K562 (cell line): ENCODE data around the gene CHMP1A. TPM values are rescaled to one million over a fixed set of nuclear protein-coding genes. Genes with fewer than 3 reads are reported as not detected.
A peak's percentile ranks its signal among the peaks of the same experiment; 100 is the strongest.

Experiments
- ATAC-seq: fragments of 200-7000 bp; cut with Tn5 transposase; 3 replicates; pipeline ENCODE4 v1.9.1; 2020; ENCODE audit warnings: moderate library complexity
- Bru-seq: library from RNA; stranded (reverse); fragments of 400-500 nt; gene quantifications from one replicate; lab custom pipeline; 2021; lab: Mats Ljungman, UMichigan
- BruChase-seq, 2 experiments: library from RNA; stranded (reverse); fragments of 400-500 nt; gene quantifications; one replicate each; lab custom pipeline; 2021; lab: Mats Ljungman, UMichigan
- BruUV-seq: library from RNA; stranded (reverse); fragments of 400-500 nt; replicated peaks from 2 replicates; lab custom pipeline; 2021; lab: Mats Ljungman, UMichigan
- CTCF ChIA-PET: fragments of 300-600 bp; formaldehyde crosslinking; extraction: SDS; loops from one replicate; lab custom pipeline; 2021; ENCODE audit warnings: low intra/inter-chr PET ratio; lab: Yijun Ruan, JAX
- POLR2A ChIA-PET: fragments of 300-600, 350-650 bp; sonication (Branson Sonifier 250); formaldehyde crosslinking; extraction: SDS; loops from one replicate; lab custom pipeline; 2021; ENCODE audit warnings: antibody characterized with exemption, inconsistent platforms; lab: Yijun Ruan, JAX
- DNase-seq, 4 experiments: peaks; one replicate each; pipeline versions ENCODE4 v3.0.0 to v3.0.0-alpha.2; 2011 to 2018; ENCODE audit warnings: low spot score in 3 of 4, mixed read lengths in 3 of 4; ENCODE audit errors: extremely low read depth in 1 of 4
- FAIRE-seq: peaks from 2 replicates; lab custom pipeline; 2011; peaks lifted over from hg19 to GRCh38; lab: Jason Lieb, UNC
- H2AFZ ChIP-seq: 2 replicates; pipeline ENCODE4 v1.6.0; 2011; ENCODE audit warnings: low read depth, low read length, control low read depth, inconsistent platforms
- H3K27ac ChIP-seq: fragments of 200-600 bp; 3 replicates; pipeline ENCODE4 v1.8.0; 2011; ENCODE audit warnings: low read depth, mild to moderate bottlenecking, control low read depth, inconsistent platforms, low read length, moderate library complexity, mixed read lengths; ENCODE audit errors: extremely low read depth
- H3K27me3 ChIP-seq, 2 experiments: fragments of 300-600 bp in 1 of 2; 2 replicates in 1 of 2; 3 replicates in 1 of 2; pipeline versions ENCODE4 v1.6.0 to v1.8.0; 2011; ENCODE audit warnings: inconsistent platforms in 2 of 2, low read length in 2 of 2, mild to moderate bottlenecking in 1 of 2, mixed read lengths in 1 of 2, moderate library complexity in 1 of 2; ENCODE audit not compliant: control insufficient read depth in 2 of 2, insufficient read depth in 2 of 2
- H3K36me3 ChIP-seq: fragments of 300-600 bp; 3 replicates; pipeline ENCODE4 v1.8.0; 2011; ENCODE audit warnings: mild to moderate bottlenecking, low read length, inconsistent platforms; ENCODE audit not compliant: control insufficient read depth, insufficient read depth
- H3K4me1 ChIP-seq, 2 experiments: fragments of 200-600 bp in 1 of 2; replicated peaks in 1 of 2; 2 replicates in 1 of 2; 3 replicates in 1 of 2; pipeline versions ENCODE4 v1.5.1 to v1.8.0; 2011; ENCODE audit warnings: inconsistent platforms in 2 of 2, low read length in 2 of 2, mild to moderate bottlenecking in 1 of 2, mixed read lengths in 1 of 2, moderate library complexity in 1 of 2; ENCODE audit not compliant: control insufficient read depth in 2 of 2, insufficient read depth in 2 of 2
- H3K4me2 ChIP-seq: 2 replicates; pipeline ENCODE4 v1.6.1; 2011; ENCODE audit warnings: low read length, control low read depth, inconsistent platforms, mixed read lengths; ENCODE audit not compliant: insufficient read depth
- H3K4me3 ChIP-seq: fragments of 200-600 bp; sonication (generic), shearing (Covaris generic); 2 replicates; pipeline ENCODE4 v1.5.1; 2016; ENCODE audit warnings: control low read depth, inconsistent platforms
- H3K79me2 ChIP-seq: fragments of 200-600 bp; 3 replicates; pipeline ENCODE4 v1.8.0; 2011; ENCODE audit warnings: low read length, inconsistent platforms; ENCODE audit not compliant: control insufficient read depth, insufficient read depth
- H3K9ac ChIP-seq, 2 experiments: 2 replicates each; pipeline versions ENCODE4 v1.6.0 to v1.6.1; 2011; ENCODE audit warnings: low read depth in 2 of 2, low read length in 2 of 2, control low read depth in 1 of 2, inconsistent platforms in 1 of 2, mild to moderate bottlenecking in 1 of 2, mixed read lengths in 1 of 2; ENCODE audit not compliant: insufficient read depth in 1 of 2
- H3K9me1 ChIP-seq: one replicate; pipeline ENCODE4 v1.6.0; 2011; ENCODE audit warnings: inconsistent platforms, mild to moderate bottlenecking, low read length, moderate library complexity; ENCODE audit not compliant: control insufficient read depth, insufficient read depth
- H3K9me3 ChIP-seq: replicated peaks from 2 replicates; pipeline ENCODE4 v1.5.1; 2011; ENCODE audit warnings: low read depth, low read length, inconsistent platforms; ENCODE audit not compliant: control insufficient read depth, insufficient read depth
- H4K20me1 ChIP-seq: replicated peaks from 2 replicates; pipeline ENCODE4 v1.6.1; 2011; ENCODE audit warnings: low read length, inconsistent platforms, mixed read lengths; ENCODE audit not compliant: control insufficient read depth, insufficient read depth
- E2F3 ChIP-seq: fragments of 250-450 bp; sonication (Bioruptor Pico); IDR thresholded peaks from 2 replicates; pipeline ENCODE4 v1.4.0; 2020; ENCODE audit warnings: mild to moderate bottlenecking
- ETV5 ChIP-seq: sonication (generic); formaldehyde crosslinking; IDR thresholded peaks from 2 replicates; pipeline ENCODE4 v1.4.0; 2020; ENCODE audit warnings: low read depth, mild to moderate bottlenecking, missing genetic modification reagents
- HDAC2 ChIP-seq: fragments of 450-650 bp; IDR thresholded peaks from 2 replicates; pipeline ENCODE4 v1.6.1; 2016; ENCODE audit warnings: mild to moderate bottlenecking
- MBD2 ChIP-seq: sonication (generic); IDR thresholded peaks from 2 replicates; pipeline ENCODE4 v1.6.1; 2016; ENCODE audit warnings: low read depth, borderline replicate concordance
- POLR2A ChIP-seq: fragments of 450-650 bp; conservative IDR thresholded peaks from 2 replicates; pipeline ENCODE4 v1.6.1; 2016
- RBM22 ChIP-seq: fragments of 200-400 bp; formaldehyde crosslinking; IDR thresholded peaks from 2 replicates; pipeline ENCODE4 v1.6.1; 2018; ENCODE audit warnings: low read length, low read depth; ENCODE audit not compliant: poor library complexity, severe bottlenecking
- SAFB ChIP-seq: fragments of 200-400 bp; formaldehyde crosslinking; IDR thresholded peaks from 2 replicates; pipeline ENCODE4 v1.6.1; 2017; ENCODE audit warnings: low read depth, low read length, borderline replicate concordance
- SOX6 ChIP-seq: fragments of 450-650 bp; IDR thresholded peaks from 2 replicates; pipeline ENCODE4 v1.6.1; 2014; ENCODE audit warnings: mild to moderate bottlenecking
- ZBTB8A ChIP-seq: fragments of 450-650 bp; IDR thresholded peaks from 2 replicates; pipeline ENCODE4 v1.6.1; 2018; ENCODE audit warnings: mild to moderate bottlenecking, moderate library complexity; ENCODE audit not compliant: partially characterized antibody
- ZFP1 ChIP-seq: fragments of 450-650 bp; formaldehyde crosslinking; IDR thresholded peaks from 2 replicates; pipeline ENCODE4 v1.4.0; 2020; ENCODE audit warnings: mild to moderate bottlenecking, mixed read lengths
- ZFP36 ChIP-seq: fragments of 150-350 bp; IDR thresholded peaks from 2 replicates; pipeline ENCODE4 v1.6.1; 2018; ENCODE audit warnings: low read length, low read depth; ENCODE audit not compliant: partially characterized antibody
- ZNF143 ChIP-seq: sonication (generic); formaldehyde crosslinking; IDR thresholded peaks from 2 replicates; pipeline ENCODE4 v1.9.0; 2022; ENCODE audit warnings: mild to moderate bottlenecking, missing genetic modification reagents
- ZNF707 ChIP-seq: fragments of 250-450 bp; sonication (Bioruptor Pico); conservative IDR thresholded peaks from 2 replicates; pipeline ENCODE4 v1.8.0; 2022; ENCODE audit warnings: inconsistent platforms, mild to moderate bottlenecking, moderate library complexity
- WGBS: fragments of 100-300 bp; shearing (Covaris generic); methylation state at CpG from one replicate; pipeline ENCODE4 v1.1.6; 2016; ENCODE audit warnings: low coverage, mixed read lengths; ENCODE audit not compliant: insufficient coverage; ENCODE audit errors: missing lambda C conversion rate; 5-methylcytosine and 5-hydroxymethylcytosine counted together
- in situ Hi-C: fragments of 300-500 bp; cut with MboI; formaldehyde crosslinking; loops from 4 replicates; pipeline ENCODE4 v1.15.0; 2018; ENCODE audit warnings: inconsistent platforms, mixed read lengths
- intact Hi-C: fragments of 100-400 bp; cut with micrococcal nuclease; formaldehyde crosslinking; loops from 2 replicates; pipeline ENCODE4 v1.14.2; 2022
- long read RNA-seq, 3 experiments: library from polyadenylated mRNA in 2 of 3; library from RNA in 1 of 3; unstranded in 2 of 3; stranded (forward) in 1 of 3; transcript quantifications; one replicate each; pipeline ENCODE4 v2.0.0, GENCODE V29; 2019 to 2022
- polyA minus RNA-seq, 3 experiments: library from RNA; depleted of rRNA, polyadenylated mRNA; stranded (reverse); fragments of >200 nt; gene quantifications; 2 replicates each; pipeline ENCODE4 v1.2.3, GENCODE V29; 2011
- polyA plus RNA-seq, 8 experiments: library from polyadenylated mRNA; depleted of rRNA in 4 of 8; stranded (reverse) in 5 of 8; unstranded in 3 of 8; fragments of >200 nt; fragmentation: Nextera tagmentation in 2 of 8; fragmentation: Illumina TruSeq in 1 of 8; extraction: Ambion mirVana in 2 of 8; extraction: Trizol in 1 of 8; gene quantifications; 2 replicates each; pipeline versions ENCODE4 v1.2.1 to v1.2.3, GENCODE V29; 2011 to 2014; ENCODE audit warnings: inconsistent platforms in 1 of 8, missing spikeins in 1 of 8
- total RNA-seq, 7 experiments: library from RNA; depleted of rRNA in 6 of 7; stranded (reverse); fragments of >200 nt in 6 of 7; fragmentation: Illumina TruSeq in 2 of 7; extraction: Trizol in 2 of 7; gene quantifications; 2 replicates each; pipeline versions ENCODE4 v1.2.1 to v1.2.3, GENCODE V29; 2011 to 2021; ENCODE audit warnings: low replicate concordance in 1 of 7
- TF ChIP-seq, protein P1 (sequence below): fragments of 200-800 bp; sonication (Bioruptor generic); IDR thresholded peaks from 2 replicates; pipeline ENCODE4 v1.6.1; 2017; ENCODE audit warnings: missing genetic modification characterization, missing compliant biosample characterization

CHMP1A gene
- total RNA-seq (2011; cell fraction: chromatin; rRNA removed; ENCODE audit: low replicate concordance): 34.5 and 132 TPM in 2 replicates
- total RNA-seq (2011; cell fraction: nucleolus; rRNA removed): 88.4 and 95.0 TPM in 2 replicates
- total RNA-seq (2011; cell fraction: nucleoplasm; rRNA removed): 50.6 and 56.7 TPM in 2 replicates
- 64.5 and 76.7 TPM in 2 replicates for total RNA-seq (2014; rRNA removed)
- total RNA-seq (2014; rRNA removed; fragmentation: Illumina TruSeq; extraction: Trizol): 17.2 and 22.0 TPM in 2 replicates
- 45.4 and 48.3 TPM in 2 replicates for total RNA-seq (2015; rRNA removed; fragmentation: Illumina TruSeq; extraction: Trizol)
- total RNA-seq (2021): 79.6 and 79.9 TPM in 2 replicates
- 45.2 and 53.9 TPM in 2 replicates for polyA plus RNA-seq (2011; rRNA removed)
- 58.4 and 113 TPM in 2 replicates for polyA plus RNA-seq (2011; cell fraction: cytosol; rRNA removed)
- polyA plus RNA-seq (2011; cell fraction: nucleus; rRNA removed): 80.8 and 127 TPM in 2 replicates
- polyA plus RNA-seq (2012): 49.1 and 58.8 TPM in 2 replicates
- polyA plus RNA-seq (2014; fragmentation: Illumina TruSeq; extraction: Trizol): 40.9 and 55.6 TPM in 2 replicates
- polyA plus RNA-seq (2014; fragmentation: Nextera tagmentation; extraction: Ambion mirVana): 1 to 10 TPM in 1 of 2 experiments, under 1 TPM in 1; 0.83 to 3.3 TPM
- polyA plus RNA-seq (2014; rRNA removed): 74.2 and 83.1 TPM in 2 replicates
- polyA minus RNA-seq (2011; rRNA and poly(A)+ RNA removed): 20.8 and 35.5 TPM in 2 replicates
- polyA minus RNA-seq (2011; cell fraction: cytosol; rRNA and poly(A)+ RNA removed): 45.2 and 46.4 TPM in 2 replicates
- 19.0 and 21.8 TPM in 2 replicates for polyA minus RNA-seq (2011; cell fraction: nucleus; rRNA and poly(A)+ RNA removed)
- Bru-seq, nascent RNA: percentile 65 among the genes with signal in this experiment
- BruChase-seq, experiment 1, labeled RNA remaining after a 2-hour chase: percentile 72 among the genes with signal in this experiment
- percentile 81 among the genes with signal in this experiment for BruChase-seq, experiment 2, labeled RNA remaining after a 6-hour chase
- long read RNA-seq, experiment 1, transcript CHMP1A-204 (2 exons, 2,007 nt): minor isoform, 17 of 427 reads
- long read RNA-seq, experiment 1, transcript CHMP1A-202 (6 exons, 2,295 nt): major isoform, 27 of 427 reads
- long read RNA-seq, experiment 1, partial matches to known transcripts: 9 of 427 reads
- long read RNA-seq, experiment 1, other reads (novel, unspliced or antisense): 370 of 427 reads
- long read RNA-seq, experiment 2, transcript CHMP1A-204 (2 exons, 2,007 nt): major isoform, 5 of 101 reads
- long read RNA-seq, experiment 2, partial matches to known transcripts: 13 of 101 reads
- long read RNA-seq, experiment 2, other reads (novel, unspliced or antisense): 78 of 101 reads
- long read RNA-seq, experiment 3, transcript CHMP1A-202 (6 exons, 2,295 nt): major isoform, 9 of 107 reads
- long read RNA-seq, experiment 3, partial matches to known transcripts: 2 of 107 reads
- long read RNA-seq, experiment 3, other reads (novel, unspliced or antisense): 96 of 107 reads

DNA sequence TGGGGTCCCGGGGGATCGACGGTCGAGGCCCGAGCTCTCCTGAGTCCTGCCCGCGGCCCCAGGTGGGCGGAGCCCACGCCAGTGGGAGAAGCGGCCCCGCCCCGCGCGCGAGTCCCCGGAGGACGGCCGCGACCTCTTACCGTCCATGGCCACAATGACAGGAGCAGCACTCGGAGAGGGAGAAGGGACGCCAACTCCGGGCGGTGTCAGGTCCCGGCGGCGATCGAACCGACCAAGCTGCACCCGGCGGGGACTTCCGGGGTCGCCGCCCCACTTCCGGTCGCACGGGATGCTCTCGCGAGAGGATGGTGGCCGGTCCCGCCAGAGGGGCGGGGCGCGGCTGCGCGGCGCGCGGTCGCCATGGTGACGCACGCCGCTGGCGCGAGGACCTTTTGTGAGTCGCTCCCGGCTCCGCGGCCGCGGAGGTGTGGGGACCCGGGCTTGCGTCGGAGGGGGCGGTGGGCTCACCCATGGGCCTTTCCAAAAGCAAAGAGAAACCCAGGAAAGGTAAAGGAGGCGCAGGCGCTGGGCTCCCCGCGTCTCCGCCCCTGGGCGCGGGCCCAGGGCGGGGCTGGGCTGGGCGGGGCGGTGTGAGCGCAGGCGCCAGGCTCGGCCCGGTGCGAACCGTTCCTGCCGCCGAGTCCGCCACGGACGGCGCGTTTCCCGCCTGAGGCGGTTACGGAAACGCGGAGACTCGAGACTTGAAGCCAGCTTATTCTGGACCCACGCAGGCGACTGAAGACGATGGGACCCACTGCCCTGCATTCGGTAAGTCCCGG lies at the start of gene CHMP1A, which contains the start of gene SPATA33:
TSS of gene CHMP1A (minus strand) at position 267 of the 779 bp plus-strand sequence. CDS start at position 147, 120 bp downstream.
TSS of gene SPATA33 (plus strand) at position 395 of the 779 bp plus-strand sequence. CDS start at position 471, 76 bp downstream.
- under 1% methylated on average over 52 of the region's 99 CpGs for WGBS
- peaks cover 4 to 49% of the 10 kb centered on the region in 2 experiments; a peak in 3 of 5 replicates for H3K4me1 ChIP-seq
- in situ Hi-C loops: no loop called here
- peaks cover 69% of the 10 kb centered on the region for H3K79me2 ChIP-seq
- H3K4me3 ChIP-seq: peak within 1 kb of the TSS; percentile 70
- peaks cover 43% of the 10 kb centered on the region for H3K36me3 ChIP-seq
- H3K9me1 ChIP-seq: peaks cover 7% of the 10 kb centered on the region
- intact Hi-C loops: no loop called here
- ChIA-PET POLR2A (interaction anchor here (0.5 to 1.8 kb wide), 8 partner anchors 9 to 884 kb away, joined by 3 to 6 read pairs (median 3); no protein-coding TSS in a partner anchor), CTCF (interaction anchor here (0.7 kb wide), 1 partner anchor 750 kb away, joined by 3 read pairs; no protein-coding TSS in a partner anchor)
- H3K9ac ChIP-seq: peak within 1 kb of the TSS; percentile 86 to 99
- peak within 1 kb of the TSS; percentile 82 for H3K27ac ChIP-seq
- DNase-seq: peak; percentile 93 to 96 (median 94)
- BruUV-seq: no TSS peak
- H4K20me1 ChIP-seq: peaks cover 4% of the 10 kb centered on the region; the same call in 1 of the 2 replicates
- H3K4me2 ChIP-seq: peak within 1 kb of the TSS; percentile 87
- no peaks in the 10 kb centered on the region; the same call in 1 of the 2 replicates for H3K9me3 ChIP-seq
- ATAC-seq: peak; percentile 97
- no peaks in the 10 kb centered on the region for H3K27me3 ChIP-seq
- peak; percentile 78 for FAIRE-seq
- peak within 1 kb of the TSS; percentile 81 for H2AFZ ChIP-seq
- TF ChIP-seq ZFP1 (CRISPR knock-in tag) (no peak), ZFP36 (no peak), ZNF707 (CRISPR knock-in tag) (peak; percentile 61; the same call in 1 of the 2 replicates), E2F3 (CRISPR knock-in tag) (0 out of 2 replicates have a peak, but pooled peaks have one; percentile 71), SOX6 (0 out of 2 replicates have a peak, but pooled peaks have one; percentile 9), MBD2 (0 out of 2 replicates have a peak, but pooled peaks have one; percentile 40), ETV5 (CRISPR knock-in tag) (peak; percentile 77), ZBTB8A (no peak), ZNF143 (CRISPR knock-in tag) (peak; percentile 14; the same call in 1 of the 2 replicates), POLR2A (peak; percentile 79), HDAC2 (no peak; the same call in 1 of the 2 replicates), SAFB (0 out of 2 replicates have a peak, but pooled peaks have one; percentile 28), RBM22 (peak; percentile 92)
- TF ChIP-seq, protein P1, sequence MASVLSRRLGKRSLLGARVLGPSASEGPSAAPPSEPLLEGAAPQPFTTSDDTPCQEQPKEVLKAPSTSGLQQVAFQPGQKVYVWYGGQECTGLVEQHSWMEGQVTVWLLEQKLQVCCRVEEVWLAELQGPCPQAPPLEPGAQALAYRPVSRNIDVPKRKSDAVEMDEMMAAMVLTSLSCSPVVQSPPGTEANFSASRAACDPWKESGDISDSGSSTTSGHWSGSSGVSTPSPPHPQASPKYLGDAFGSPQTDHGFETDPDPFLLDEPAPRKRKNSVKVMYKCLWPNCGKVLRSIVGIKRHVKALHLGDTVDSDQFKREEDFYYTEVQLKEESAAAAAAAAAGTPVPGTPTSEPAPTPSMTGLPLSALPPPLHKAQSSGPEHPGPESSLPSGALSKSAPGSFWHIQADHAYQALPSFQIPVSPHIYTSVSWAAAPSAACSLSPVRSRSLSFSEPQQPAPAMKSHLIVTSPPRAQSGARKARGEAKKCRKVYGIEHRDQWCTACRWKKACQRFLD: peak; percentile 45; the same call in 1 of the 2 replicates
